Measurements from ENCODE around the gene TIE1.

TIE1 gene

DNA sequence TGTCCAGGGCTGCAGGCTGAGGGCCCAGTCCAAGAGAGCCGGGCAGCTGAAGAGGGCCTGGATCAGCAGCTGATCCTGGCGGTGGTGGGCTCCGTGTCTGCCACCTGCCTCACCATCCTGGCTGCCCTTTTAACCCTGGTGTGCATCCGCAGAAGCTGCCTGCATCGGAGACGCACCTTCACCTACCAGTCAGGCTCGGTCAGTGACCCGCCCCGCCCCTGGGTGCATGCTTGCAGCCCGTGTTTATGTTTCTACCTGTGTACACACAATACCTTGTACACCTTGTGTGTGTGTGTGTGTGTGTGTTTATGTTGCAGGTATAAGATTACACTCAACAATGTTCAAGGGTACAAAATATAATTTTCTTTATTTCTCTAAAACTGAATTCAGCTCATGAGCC, 13.0 kb downstream of the TIE1 start:
- no peak for DNase-seq

DNA sequence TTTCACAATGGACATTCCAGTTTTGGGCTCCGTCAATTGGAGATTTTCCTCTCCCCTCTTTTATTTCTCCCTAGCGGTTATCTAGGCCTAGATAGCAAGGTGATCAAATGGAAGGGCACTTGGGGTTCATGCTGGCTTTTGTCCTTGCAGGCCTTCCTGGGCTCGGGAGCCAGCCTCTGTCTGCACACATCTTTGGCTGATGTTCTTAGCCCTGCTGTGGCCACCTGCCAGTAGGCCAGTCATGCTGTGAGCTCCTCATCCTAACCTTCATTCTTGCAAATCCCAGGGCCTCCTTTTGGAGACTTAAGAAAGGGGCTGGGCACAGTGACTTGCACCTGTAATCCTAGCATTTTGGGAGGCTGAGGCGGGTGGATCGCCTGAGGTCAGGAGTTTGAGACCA, 13.5 kb downstream of the TIE1 start:
- DNase-seq = no peak

DNA sequence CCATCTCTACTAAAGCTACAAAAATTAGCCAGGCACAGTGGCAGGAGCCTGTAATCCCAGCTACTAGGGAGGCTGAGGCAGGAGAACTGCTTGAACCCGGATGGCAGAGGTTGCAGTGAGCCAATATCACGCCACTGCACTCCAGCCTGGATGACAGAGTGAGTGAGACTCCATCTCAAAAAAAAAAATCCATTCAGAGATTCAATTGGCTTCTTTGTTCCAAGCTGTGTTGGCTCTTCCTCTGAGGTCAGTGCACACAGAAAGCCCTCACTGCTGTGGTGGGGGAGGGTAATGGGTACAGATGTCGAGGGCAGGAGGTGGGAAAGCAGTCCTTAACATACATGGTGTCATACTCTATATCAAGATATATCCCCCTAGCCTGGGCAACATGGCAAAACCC, 14.7 kb downstream of the TIE1 start:
- no peak for DNase-seq

DNA sequence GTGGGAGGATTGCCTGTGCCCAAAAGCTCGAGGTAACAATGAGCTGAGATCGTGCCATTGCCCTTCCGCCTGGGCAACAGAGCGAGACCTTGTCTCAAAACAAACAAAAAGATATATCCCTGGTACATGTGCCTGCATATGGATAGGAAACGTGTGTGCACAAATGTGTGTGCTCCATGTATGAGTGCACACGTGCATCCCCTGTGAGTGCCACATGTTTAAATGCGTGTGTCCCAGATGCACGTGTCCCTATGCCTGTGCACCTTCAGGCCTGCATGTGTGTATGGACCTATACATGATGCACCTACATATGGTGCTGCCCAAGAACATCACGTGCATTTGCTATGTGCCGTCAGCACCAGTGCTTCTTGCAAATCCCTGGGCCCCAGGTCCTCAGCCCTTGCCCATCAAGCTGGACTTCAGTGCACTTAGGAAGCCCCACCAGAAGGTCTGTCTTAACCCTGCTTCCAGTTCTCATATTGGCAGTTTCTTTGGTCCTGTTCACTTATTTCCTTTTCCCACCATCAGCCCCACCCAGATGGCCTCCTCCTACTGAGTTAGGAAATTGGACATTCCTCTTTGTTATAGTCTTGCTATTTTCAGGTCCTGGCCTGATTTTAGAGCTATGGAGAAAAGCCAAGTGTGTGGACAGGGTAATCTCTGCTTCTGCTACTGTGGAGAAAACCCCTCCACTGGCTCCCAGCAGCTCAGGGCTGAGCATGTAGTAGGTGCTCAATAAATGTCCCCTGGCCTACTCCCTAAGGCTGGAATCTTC, 15.4 kb downstream of the TIE1 start:
- no peak for DNase-seq

DNA sequence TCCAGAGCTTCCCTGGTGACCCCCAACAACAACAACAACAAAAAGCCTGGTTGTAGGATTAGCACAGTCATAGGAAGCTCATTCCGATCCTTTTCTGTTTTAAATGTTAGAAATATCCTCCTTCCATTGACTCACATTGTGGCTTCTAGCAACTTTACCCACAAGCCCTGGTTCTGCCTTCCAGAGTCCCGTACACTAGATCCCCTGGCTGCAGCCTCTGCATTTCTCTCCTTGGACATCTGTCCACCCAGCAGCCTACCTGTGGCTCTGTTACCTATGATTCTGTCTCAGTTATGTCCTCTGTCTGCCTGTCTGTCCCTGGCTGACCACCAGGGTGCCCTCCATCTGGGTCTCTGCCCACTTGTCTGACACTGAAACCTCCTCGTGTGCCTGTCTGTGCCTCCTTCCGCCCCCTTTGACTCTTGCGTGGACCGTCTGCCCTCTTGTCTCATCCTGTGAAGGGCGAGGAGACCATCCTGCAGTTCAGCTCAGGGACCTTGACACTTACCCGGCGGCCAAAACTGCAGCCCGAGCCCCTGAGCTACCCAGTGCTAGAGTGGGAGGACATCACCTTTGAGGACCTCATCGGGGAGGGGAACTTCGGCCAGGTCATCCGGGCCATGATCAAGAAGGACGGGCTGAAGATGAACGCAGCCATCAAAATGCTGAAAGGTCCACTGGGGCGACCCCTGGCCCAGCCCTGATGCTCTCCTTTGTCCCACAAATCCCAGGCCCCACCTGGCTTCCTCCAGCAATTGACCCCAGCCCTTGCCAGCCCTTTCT, 16.1 kb downstream of the TIE1 start:
- no peak for DNase-seq

DNA sequence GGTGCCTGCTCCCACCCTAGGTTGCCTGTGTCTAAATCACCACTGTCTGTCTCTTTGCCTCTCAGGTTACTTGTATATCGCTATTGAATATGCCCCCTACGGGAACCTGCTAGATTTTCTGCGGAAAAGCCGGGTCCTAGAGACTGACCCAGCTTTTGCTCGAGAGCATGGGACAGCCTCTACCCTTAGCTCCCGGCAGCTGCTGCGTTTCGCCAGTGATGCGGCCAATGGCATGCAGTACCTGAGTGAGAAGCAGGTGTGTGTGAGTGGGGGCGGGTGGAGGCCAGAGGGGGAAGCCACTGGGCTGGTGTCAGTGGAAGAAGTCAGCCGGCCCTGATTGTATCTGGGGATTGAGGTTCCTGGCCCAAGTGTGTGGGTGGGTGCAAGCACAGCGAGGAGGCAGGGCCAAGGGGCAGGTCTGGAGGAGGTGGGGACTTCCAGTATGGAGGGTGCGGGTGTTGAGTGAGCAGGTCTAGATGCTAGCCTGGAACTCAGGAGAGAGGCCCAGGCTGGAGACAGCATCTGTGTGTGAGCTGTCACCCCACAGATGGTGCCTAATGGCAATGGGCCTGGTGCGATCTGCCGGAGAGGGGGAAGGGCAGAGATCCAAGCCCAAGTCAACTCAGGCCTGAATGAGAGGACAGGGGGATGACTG, 17.2 kb downstream of the TIE1 start:
- DNase-seq = no peak

DNA sequence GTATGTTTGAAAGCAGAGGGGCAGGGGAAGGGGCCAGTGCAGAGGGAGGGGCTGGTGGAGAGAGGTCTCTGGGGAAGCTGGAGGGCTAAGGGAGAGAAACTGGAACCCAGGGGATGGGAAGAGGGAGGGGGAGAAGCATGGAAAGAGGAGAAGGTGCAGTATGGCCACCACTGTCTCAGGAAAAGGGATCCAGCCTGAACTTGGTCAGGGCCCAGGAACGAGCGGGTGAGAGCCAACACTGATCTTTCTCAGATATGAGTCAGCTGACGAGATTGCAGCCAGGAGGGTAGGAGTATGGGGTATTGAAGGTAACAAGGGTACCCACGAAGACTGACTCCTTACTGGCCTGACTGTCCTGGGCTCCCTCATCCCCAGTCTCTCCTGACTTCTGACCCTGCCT, 18.0 kb downstream of the TIE1 start:
- no peak for DNase-seq

DNA sequence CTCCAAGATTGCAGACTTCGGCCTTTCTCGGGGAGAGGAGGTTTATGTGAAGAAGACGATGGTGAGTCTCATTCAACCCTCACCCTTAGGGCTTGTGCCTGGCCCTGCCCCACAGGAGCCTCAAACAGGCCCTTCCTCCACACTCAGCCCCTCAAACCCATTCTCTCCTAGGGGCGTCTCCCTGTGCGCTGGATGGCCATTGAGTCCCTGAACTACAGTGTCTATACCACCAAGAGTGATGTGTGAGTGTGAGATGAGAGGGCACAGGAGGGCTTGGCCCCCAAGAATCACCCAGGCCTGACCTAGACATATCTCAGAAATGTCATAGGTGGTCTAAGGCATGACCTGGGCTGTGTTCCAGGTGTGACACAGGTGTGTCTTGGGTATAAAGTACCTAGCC, 18.5 kb downstream of the TIE1 start:
- DNase-seq = no peak

DNA sequence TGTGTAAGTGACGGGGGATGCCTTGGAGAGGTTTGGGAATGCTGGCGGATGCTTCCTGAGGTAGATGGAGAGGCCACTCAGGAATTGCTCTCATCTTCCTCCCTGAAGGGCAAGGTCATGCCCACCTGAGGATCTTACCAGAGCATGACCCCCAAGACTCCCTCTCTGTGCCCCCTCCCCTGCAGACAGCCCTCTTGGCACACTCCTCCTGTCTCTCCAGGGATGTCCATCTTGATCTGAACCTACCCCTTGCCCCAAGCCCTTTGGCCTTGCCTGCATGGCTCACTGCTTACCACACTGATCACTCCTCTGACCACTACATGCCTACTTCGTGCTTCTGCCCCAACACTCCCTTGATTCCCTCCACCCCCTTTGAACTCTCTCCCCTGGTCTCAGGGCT, 19.0 kb downstream of the TIE1 start:
- no peak for DNase-seq

DNA sequence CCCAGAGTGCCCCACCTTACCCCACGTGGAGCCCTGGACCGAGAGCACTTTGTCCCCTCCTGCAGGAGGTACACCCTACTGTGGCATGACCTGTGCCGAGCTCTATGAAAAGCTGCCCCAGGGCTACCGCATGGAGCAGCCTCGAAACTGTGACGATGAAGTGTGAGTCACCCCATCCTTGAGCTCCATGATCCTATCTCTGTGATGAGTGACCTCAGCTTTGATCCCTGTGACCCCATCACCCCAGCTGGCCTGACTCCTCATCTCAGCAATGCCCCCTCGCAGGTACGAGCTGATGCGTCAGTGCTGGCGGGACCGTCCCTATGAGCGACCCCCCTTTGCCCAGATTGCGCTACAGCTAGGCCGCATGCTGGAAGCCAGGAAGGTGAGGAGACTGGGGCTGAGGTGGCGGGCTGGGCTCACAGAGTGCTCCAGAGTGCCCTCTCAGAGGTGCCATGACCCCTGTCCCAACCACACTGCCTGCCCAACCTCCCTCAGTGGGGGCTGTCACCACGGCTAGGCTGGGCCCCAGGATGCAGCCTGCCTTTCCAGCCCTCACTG, 20.6 kb downstream of the TIE1 start:
- no peak for DNase-seq

DNA sequence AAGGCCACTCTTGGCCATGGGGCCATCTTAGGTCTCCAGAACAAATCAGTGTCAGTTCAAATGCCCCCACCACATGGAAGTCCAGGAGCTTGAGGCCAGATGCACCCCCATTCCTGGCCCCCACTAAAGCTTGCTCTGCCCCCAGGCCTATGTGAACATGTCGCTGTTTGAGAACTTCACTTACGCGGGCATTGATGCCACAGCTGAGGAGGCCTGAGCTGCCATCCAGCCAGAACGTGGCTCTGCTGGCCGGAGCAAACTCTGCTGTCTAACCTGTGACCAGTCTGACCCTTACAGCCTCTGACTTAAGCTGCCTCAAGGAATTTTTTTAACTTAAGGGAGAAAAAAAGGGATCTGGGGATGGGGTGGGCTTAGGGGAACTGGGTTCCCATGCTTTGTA, 21.7 kb downstream of the TIE1 start:
- no peak for DNase-seq

DNA sequence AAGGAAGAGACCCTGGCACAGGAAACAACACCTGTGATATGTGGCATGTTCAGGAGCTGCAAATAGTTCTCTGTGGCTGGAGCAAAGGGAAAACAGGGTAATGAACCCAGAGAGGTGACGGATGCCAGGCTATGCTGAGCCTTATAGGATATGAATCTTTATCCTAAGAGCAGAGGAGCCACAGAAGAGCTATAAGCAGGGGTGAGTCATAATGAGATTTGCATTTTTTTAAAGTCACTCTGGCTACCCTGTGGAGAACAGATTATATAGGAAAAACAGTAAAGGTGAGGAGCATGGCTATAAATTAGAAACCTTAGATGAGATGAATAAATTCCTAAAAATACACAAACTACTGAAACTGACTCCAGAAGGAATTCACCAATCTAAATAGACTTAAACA, 24.0 kb downstream of the TIE1 start:
- DNase-seq = no peak

DNA sequence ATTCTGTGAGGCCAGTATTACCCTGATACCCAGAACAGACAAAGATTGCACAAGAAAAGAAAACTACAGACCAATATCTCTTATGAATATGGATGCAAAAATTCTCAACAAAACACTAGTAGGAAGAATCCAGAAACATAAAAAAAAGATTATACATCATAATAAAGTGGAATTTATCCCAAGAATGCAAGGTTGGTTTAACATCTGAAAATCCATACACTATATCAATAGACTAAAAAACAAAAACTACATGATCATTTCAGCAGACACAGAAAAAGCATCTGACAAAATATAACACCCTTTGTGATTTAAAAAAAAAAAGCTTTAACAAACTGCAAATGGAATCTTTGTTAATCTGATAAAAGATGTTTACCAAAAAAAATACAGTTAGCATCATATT, 24.6 kb downstream of the TIE1 start:
- DNase-seq = no peak

DNA sequence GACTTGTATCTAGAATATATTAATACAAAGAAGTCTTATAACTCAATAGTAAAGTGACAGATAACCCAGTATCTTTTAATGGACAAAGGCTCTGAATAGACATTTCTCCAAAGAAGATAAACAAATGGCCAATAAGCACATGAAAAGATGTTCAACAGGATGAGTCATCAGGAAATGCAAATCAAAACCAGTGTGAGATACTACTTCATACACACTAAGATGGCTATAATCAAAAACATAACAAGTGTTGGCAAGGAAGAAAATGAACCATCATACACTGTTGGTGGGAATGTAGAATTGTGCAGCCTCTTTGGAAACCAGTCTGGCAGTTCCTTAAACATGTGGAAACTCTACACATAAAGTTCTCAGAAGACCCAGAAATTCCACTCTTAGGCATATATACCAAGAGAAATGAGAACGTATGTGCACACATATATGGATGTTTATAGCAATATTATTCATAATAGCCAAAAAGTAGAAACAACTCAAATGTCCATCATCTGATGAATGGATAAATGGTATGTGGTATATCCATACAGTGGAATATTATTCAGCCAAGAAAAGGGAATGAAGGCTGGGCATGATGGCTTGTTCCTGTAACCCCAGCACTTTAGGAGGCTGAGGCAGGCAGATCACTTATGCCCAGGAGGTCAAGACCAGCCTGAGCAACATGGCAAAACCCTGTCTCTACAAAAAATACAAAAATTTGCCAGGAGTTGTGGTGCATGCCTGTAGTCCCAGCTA, 26.9 kb downstream of the TIE1 start:
- DNase-seq = no peak

DNA sequence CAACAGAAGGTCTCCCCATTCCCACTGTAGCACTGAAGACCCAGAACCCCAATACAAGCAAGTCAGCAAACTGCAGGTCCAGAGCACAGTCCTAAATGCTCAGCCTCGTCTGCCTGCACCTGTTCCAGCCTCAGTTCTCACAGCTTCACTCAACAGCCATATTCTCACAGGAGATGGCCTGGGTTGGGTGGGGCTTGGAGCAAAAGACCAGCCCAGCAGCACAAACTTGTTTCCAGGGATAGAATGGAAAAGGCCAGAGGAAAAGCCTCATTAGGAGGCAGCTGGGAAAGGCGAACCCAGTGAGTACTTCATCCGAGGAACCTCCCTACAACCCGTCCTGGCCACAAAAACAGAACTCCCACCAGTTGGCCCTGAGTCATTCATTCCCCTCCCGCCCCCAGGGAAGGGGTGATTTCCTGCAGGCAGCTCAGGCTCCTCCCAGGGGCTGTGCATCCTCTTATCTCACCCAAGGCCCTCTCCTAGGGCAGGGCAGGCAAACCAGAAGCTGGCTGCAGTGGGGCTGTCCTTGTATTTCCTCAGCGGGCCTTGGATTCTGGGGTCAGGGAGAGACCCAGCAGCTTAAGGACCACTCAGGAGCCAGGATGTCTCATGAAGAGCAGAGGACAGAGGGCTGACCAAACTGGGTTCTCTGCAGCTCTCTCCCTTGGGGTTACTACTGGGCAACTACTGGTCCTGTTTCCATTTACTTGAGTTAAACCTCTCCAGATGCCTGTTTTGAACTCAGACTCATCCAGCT, 29.4 kb downstream of the TIE1 start:
- DNase-seq = no peak

DNA sequence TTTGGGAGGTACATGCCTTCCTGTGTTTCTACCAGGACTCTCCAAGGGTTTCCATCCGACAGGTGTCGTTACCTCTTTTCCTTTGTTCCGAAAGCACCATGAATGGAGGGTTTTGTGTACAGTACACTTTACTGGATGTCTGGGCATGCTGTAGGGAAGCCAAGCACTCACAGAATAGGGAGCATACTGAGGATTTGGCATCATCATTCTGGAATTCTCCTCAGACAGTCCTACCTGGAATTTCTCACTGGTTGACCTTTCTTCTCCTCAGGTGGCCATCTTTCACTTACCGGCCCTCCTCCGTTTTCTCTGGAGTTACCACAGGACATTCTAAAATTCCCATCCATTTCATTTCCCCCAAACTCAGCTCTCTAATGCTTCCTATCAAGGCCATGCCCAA, 30.9 kb downstream of the TIE1 start:
- no peak for DNase-seq

DNA sequence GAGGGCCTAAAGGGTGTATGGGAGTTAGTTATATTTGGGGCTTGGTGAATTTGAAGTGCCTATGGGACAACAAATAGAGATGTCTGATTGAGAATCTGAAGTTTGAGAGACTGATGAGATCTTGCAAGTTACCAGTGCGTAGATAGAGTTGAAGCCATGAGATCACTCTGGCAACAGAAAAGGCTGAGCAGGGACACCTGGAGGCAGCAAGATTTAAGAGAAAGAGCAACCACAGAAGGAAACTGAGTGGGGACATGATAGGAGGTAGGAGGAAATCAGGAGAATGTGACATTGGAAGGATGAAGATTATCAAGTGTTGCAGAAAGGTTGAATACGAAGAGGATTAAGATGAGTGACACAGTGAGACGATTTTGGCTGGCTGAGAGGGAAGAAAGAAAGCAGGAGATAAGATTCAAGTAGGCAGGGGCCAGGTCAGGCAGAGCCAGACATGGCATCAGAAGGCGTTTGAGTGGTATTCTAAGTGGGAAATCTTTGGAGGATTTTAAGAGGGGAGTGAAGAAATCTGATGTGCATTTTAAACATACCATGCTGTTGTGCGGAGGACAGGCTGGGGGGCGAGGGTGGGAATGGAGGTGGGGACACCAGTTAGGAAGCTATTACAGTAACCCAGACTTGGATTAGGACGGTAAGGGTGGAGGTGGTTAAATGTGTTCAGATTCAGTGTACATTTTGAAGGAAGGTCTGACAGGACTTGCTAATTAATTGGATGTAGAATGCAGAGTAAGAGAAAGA, 33.8 kb downstream of the TIE1 start:
- no peak for DNase-seq

DNA sequence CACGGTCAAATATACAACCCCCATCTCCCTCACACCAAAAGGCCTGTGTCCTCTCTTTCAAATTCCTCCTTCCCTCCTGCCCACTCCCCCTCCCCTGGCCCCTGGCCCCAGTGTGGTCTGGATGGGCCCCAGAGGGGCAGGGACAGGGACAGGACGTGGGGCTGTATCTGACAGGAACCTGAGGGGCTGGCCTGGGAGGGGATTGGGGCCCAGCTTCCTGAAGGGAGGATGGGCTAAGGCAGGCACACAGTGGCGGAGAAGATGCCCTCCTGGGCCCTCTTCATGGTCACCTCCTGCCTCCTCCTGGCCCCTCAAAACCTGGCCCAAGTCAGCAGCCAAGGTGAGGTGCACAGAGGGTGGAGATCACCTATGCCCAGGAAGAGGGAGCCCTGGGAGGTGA, 36.8 kb downstream of the TIE1 start, which contains the start of gene MPL:
Gene MPL (plus strand): TSS at position 231 of the 400 bp plus-strand sequence. CDS start 31 bp downstream, at position 262.
- no peak for DNase-seq

DNA sequence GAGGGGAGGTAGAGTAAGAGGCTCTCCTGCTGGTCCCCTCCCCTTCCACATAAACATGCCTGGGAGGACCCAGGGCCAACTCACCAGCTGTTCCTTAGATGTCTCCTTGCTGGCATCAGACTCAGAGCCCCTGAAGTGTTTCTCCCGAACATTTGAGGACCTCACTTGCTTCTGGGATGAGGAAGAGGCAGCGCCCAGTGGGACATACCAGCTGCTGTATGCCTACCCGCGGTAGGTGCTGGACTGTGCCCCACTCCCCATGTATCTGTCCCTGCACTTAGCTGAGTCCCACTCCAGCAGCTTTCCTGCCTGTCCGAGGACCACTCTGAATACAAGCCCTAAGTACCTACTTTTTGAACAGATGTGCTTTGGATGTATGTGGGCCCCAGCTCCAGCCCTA, 37.2 kb downstream of the TIE1 start:
- no peak for DNase-seq

DNA sequence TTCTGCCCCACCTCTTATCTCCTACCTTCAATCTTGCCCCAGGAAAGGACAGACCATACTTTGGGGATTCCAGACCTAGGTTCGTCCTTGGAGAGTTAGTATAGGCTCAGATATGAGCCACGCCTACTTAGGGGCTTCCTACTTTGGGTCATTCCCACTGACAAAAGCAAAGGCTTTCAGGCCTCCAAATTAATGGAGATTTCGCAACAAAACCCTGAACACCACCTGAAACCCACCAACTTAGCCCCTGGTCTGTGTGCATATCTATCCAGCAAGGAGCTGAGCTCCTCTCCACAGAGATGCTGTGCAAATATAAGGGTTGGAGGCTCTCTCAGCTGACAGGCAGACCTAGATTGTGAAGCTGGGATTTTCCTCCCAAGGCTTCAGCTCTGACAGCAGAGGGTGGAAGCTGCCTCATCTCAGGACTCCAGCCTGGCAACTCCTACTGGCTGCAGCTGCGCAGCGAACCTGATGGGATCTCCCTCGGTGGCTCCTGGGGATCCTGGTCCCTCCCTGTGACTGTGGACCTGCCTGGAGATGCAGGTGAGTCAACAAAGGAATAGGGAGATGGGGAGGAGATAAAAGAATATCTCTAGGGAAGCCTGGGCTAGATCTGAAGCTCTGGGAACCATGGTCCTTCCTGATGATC, 38.9 kb downstream of the TIE1 start:
- DNase-seq = no peak

DNA sequence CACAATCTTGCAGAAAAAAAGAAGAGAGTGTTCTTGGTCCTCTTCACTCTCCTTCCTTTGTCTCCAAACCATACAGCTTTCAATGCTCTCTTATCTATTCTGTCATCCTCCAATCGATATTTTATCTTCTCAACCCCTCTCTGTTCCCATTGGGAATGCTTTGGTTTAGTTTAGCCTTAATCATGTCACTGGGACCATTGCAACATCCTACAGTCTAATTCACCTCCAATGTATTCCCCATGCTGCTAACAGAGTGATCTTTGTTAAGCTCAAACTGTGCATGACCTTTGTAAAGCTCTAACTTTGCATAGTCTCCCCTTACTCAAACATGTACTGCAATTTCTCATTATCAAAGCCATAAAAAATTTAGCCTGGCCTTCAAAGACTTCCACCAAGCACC, 39.8 kb downstream of the TIE1 start:
- no peak for DNase-seq
